Neutrophil (primary cell): ENCODE data around the gene SNX10.

ENCODE experiments used
- H3K27ac ChIP-seq: fragments of 200-600 bp; sonication (generic); 2 replicates; pipeline ENCODE4 v1.5.1; 2016; ENCODE audit warnings: mild to moderate bottlenecking, moderate library complexity
- H3K27me3 ChIP-seq: fragments of 200-600 bp; sonication (generic); 2 replicates; pipeline ENCODE4 v1.6.0; 2016; ENCODE audit warnings: mild to moderate bottlenecking
- H3K36me3 ChIP-seq: fragments of 200-600 bp; sonication (generic); 2 replicates; pipeline ENCODE4 v1.5.1; 2017
- H3K4me1 ChIP-seq, 2 experiments: fragments of 200-600 bp in 1 of 2; sonication (generic) in 1 of 2; 1 replicate in 1 of 2; 2 replicates in 1 of 2; pipeline versions ENCODE4 v1.5.1 to v1.6.1; 2013 to 2016; ENCODE audit warnings: low read depth in 1 of 2, low read length in 1 of 2, mild to moderate bottlenecking in 1 of 2, moderate library complexity in 1 of 2; ENCODE audit not compliant: control insufficient read depth in 1 of 2, insufficient read depth in 1 of 2
- H3K4me3 ChIP-seq, 2 experiments: fragments of 200-600 bp in 1 of 2; sonication (generic) in 1 of 2; 1 replicate in 1 of 2; 2 replicates in 1 of 2; pipeline ENCODE4 v1.5.1; 2013 to 2016; ENCODE audit warnings: low read depth in 1 of 2, low read length in 1 of 2, mild to moderate bottlenecking in 1 of 2, moderate library complexity in 1 of 2
- H3K9me3 ChIP-seq: fragments of 200-600 bp; sonication (generic); 2 replicates; pipeline ENCODE4 v1.5.1; 2016
- CTCF ChIP-seq: fragments of 200-600 bp; sonication (generic); IDR thresholded peaks from 2 replicates; pipeline ENCODE4 v1.5.1; 2016; ENCODE audit warnings: antibody characterized with exemption

SNX10 gene

DNA sequence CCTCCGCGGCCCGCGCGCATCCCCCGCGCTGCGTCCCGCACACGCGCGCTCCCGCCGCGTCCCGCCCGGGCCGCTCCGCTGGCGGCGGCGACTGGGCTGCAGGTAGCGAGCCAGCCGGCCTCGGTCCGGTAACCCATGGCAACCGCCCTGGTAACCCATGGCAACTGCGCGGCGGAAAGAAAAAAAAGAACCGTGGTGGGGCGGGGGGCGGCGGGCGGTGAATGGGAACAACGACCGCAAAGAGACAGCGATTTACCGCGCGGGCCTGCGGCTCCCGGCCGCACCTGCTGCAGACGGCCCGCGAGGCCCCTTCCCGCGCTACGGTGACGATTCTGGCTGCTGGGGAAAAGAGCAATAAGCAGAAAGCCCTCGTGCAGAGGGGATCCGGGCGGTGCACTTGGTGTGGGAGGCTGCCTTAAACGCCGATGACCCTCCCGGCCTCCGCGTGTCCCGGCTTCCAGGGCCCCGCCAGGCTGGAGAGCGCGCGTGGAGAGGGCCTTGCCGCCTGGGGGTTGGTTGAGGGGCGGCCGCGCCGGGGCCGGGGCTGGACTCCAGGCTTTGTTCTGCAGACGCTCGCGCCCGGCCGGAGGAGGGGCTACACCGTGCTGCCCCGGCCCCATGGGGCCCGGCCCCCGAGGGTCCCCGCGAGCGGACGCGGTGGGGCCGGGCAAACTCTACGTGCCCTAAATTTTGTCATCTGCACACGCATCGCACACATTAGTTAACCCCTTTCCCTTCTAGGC, 84.7 kb downstream of the SNX10 start:
- H3K27ac ChIP-seq, result no peak overlapping the region

DNA sequence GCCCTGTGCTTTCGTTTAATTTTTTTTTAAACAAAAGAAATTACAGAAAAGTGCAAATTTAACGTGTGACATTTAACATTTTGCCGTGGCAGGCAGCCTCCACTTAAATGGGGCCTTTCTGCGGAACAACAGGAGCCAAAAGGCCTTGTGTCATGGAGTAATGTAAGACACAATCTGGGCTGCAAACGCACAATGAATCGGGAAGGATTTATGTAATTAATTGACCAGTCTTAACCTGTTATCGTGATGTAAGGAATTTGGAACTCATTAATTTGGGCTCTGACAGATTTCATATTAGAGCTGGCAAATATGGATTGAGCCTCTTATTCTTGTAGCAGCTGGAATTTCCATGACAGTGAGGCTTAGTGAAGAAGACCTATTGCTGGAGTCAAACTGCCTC, 86.4 kb downstream of the SNX10 start:
- H3K27me3 ChIP-seq, result peaks cover 73% of the 10 kb centered on the region
- peaks cover 13 to 26% of the 10 kb centered on the region in 2 experiments for H3K4me1 ChIP-seq
- TF ChIP-seq CTCF, result no peak
- H3K36me3 ChIP-seq, result peaks cover 18% of the 10 kb centered on the region
- no peak overlapping the region for H3K4me3 ChIP-seq
- no peak overlapping the region for H3K27ac ChIP-seq
- no peaks in the 10 kb centered on the region for H3K9me3 ChIP-seq

More for the DNA sequence above, 84.7 kb downstream of the SNX10 start:
- no peak for TF ChIP-seq CTCF
- Histone ChIP-seq H3K9me3 (no peaks in the 10 kb centered on the region), H3K4me1 (peaks cover 13 to 22% of the 10 kb centered on the region in 2 experiments), H3K36me3 (peaks cover 34% of the 10 kb centered on the region), H3K27me3 (peaks cover 62% of the 10 kb centered on the region), H3K4me3 (peak overlapping the region; percentile 6 to 41)

GRCh38 chr7:26379711-26380110, 88.0 kb downstream of the SNX10 start:
- H3K9me3 ChIP-seq, result no peaks in the 10 kb centered on the region
- peaks cover 3% of the 10 kb centered on the region for H3K36me3 ChIP-seq
- peaks cover 81% of the 10 kb centered on the region for H3K27me3 ChIP-seq
- H3K27ac ChIP-seq, result no peak overlapping the region
- peaks cover 13 to 26% of the 10 kb centered on the region in 2 experiments for H3K4me1 ChIP-seq
- H3K4me3 ChIP-seq, result no peak overlapping the region
- no peak for TF ChIP-seq CTCF

- peaks cover 81% of the 10 kb centered on the region for H3K27me3 ChIP-seq
- H3K36me3 ChIP-seq, result no peaks in the 10 kb centered on the region
- H3K9me3 ChIP-seq, result no peaks in the 10 kb centered on the region
- no peak overlapping the region for H3K27ac ChIP-seq
- peaks cover 2 to 12% of the 10 kb centered on the region in 2 experiments for H3K4me1 ChIP-seq
- no peak for TF ChIP-seq CTCF
- H3K4me3 ChIP-seq, result no peak overlapping the region
Measured at GRCh38 chr7:26381476-26382353, 90.1 kb downstream of the SNX10 start.

- Histone ChIP-seq H3K27ac (no peak overlapping the region), H3K36me3 (no peaks in the 10 kb centered on the region), H3K4me3 (no peak overlapping the region), H3K27me3 (peaks cover 83% of the 10 kb centered on the region), H3K4me1 (peaks cover 3 to 7% of the 10 kb centered on the region in 2 experiments), H3K9me3 (no peaks in the 10 kb centered on the region)
- TF ChIP-seq CTCF, result no peak
Measured at GRCh38 chr7:26385240-26385639, 93.6 kb downstream of the SNX10 start.
